Measurements from ENCODE around the gene TNIP2.
A peak's percentile ranks its signal among the peaks of the same experiment; 100 is the strongest.
"Not testable (repeated sequence)": the region's sequence is repeated elsewhere in the genome, so short reads cannot be mapped to it uniquely, and the experiment has no call there.

TNIP2 gene

GRCh38 chr4:2793586-2794485, 37.7 kb upstream of the TNIP2 start:
- no peak for DNase-seq (ENCODE audit: low read depth)

GRCh38 chr4:2792711-2793585, 36.8 kb upstream of the TNIP2 start, which contains the start of gene SH3BP2:
Gene SH3BP2, plus strand, starts transcription at chr4:2793085. Its CDS starts 27,533 bp downstream, at chr4:2820618.
- DNase-seq (ENCODE audit: low read depth), result peak; percentile 15

- no peak for DNase-seq (ENCODE audit: low read depth)
Observed at GRCh38 chr4:2792396-2792710, 36.2 kb upstream of the TNIP2 start.

GRCh38 chr4:2791518-2792395, 35.6 kb upstream of the TNIP2 start:
- DNase-seq (ENCODE audit: low read depth), result no peak

GRCh38 chr4:2790583-2791517, 34.7 kb upstream of the TNIP2 start:
- no peak for DNase-seq (ENCODE audit: low read depth)

- no peak for DNase-seq (ENCODE audit: low read depth)
Observed at GRCh38 chr4:2789793-2790582, 33.9 kb upstream of the TNIP2 start.

GRCh38 chr4:2789351-2789750, 33.2 kb upstream of the TNIP2 start:
- DNase-seq (ENCODE audit: low read depth), result no peak

- no peak for DNase-seq (ENCODE audit: low read depth)
Observed at GRCh38 chr4:2788532-2789103, 32.5 kb upstream of the TNIP2 start.

GRCh38 chr4:2788101-2788500, 32.0 kb upstream of the TNIP2 start:
- DNase-seq (ENCODE audit: low read depth), result no peak

GRCh38 chr4:2787230-2788100, 31.3 kb upstream of the TNIP2 start:
- DNase-seq (ENCODE audit: low read depth), result no peak

- DNase-seq (ENCODE audit: low read depth), result no peak
Observed at GRCh38 chr4:2786794-2787229, 30.7 kb upstream of the TNIP2 start.

- no peak for DNase-seq (ENCODE audit: low read depth)
Observed at GRCh38 chr4:2786152-2786671, 30.1 kb upstream of the TNIP2 start.

- no peak for DNase-seq (ENCODE audit: low read depth)
Observed at GRCh38 chr4:2785613-2786012, 29.5 kb upstream of the TNIP2 start.

GRCh38 chr4:2783790-2784189, 27.7 kb upstream of the TNIP2 start:
- no peak for DNase-seq (ENCODE audit: low read depth)

GRCh38 chr4:2781911-2782310, 25.8 kb upstream of the TNIP2 start:
- no peak for DNase-seq (ENCODE audit: low read depth)

GRCh38 chr4:2780643-2781042, 24.5 kb upstream of the TNIP2 start:
- not testable (repeated sequence) for DNase-seq (ENCODE audit: low read depth)

GRCh38 chr4:2771264-2771663, 15.1 kb upstream of the TNIP2 start:
- no peak for DNase-seq (ENCODE audit: low read depth)

GRCh38 chr4:2768921-2769336, 12.8 kb upstream of the TNIP2 start:
- no peak for DNase-seq (ENCODE audit: low read depth)

Measured in HS-5 (cell line).